Cardiac fibroblast (primary cell): ENCODE results near the gene ZBTB7C.

Source experiments
- DNase-seq, 2 donors: peaks; one replicate each; pipeline versions ENCODE4 v3.0.0 to v3.0.0-alpha.2; 2010; ENCODE audit warnings: low read depth in 2 of 2
- H3K4me3 ChIP-seq, 2 donors: replicated peaks in 1 of 2; 1 replicate in 1 of 2; 2 replicates in 1 of 2; pipeline ENCODE4 v1.5.1; 2011; ENCODE audit warnings: low read depth in 2 of 2, low read length in 2 of 2, mild to moderate bottlenecking in 2 of 2, moderate library complexity in 1 of 2
- CTCF ChIP-seq: IDR thresholded peaks from one replicate; pipeline ENCODE4 v1.5.1; 2011; ENCODE audit warnings: low read depth, mild to moderate bottlenecking, low read length, inconsistent platforms

Gene ZBTB7C

GRCh38 chr18:48075707-48076093, 333.5 kb downstream of the ZBTB7C start:
- H3K4me3 ChIP-seq = no peak overlapping the region
- DNase-seq = no peak
- TF ChIP-seq CTCF = no peak

GRCh38 chr18:48074929-48075706, 334.1 kb downstream of the ZBTB7C start:
- no peak overlapping the region for H3K4me3 ChIP-seq
- no peak for TF ChIP-seq CTCF
- no peak for DNase-seq

GRCh38 chr18:48073211-48073930, 335.8 kb downstream of the ZBTB7C start:
- no peak for DNase-seq
- TF ChIP-seq CTCF = no peak
- no peak overlapping the region for H3K4me3 ChIP-seq

- no peak for DNase-seq
- no peak overlapping the region for H3K4me3 ChIP-seq
- TF ChIP-seq CTCF = no peak
Measured at GRCh38 chr18:48072428-48073204, 336.6 kb downstream of the ZBTB7C start.

GRCh38 chr18:48068916-48069445, 340.2 kb downstream of the ZBTB7C start:
- no peak for TF ChIP-seq CTCF
- H3K4me3 ChIP-seq = no peak overlapping the region
- no peak for DNase-seq

- TF ChIP-seq CTCF = no peak
- no peak overlapping the region for H3K4me3 ChIP-seq
- no peak for DNase-seq
Measured at GRCh38 chr18:48066225-48066652, 342.9 kb downstream of the ZBTB7C start.
